ENCODE measurements around the gene WDR90.

Gene WDR90

DNA sequence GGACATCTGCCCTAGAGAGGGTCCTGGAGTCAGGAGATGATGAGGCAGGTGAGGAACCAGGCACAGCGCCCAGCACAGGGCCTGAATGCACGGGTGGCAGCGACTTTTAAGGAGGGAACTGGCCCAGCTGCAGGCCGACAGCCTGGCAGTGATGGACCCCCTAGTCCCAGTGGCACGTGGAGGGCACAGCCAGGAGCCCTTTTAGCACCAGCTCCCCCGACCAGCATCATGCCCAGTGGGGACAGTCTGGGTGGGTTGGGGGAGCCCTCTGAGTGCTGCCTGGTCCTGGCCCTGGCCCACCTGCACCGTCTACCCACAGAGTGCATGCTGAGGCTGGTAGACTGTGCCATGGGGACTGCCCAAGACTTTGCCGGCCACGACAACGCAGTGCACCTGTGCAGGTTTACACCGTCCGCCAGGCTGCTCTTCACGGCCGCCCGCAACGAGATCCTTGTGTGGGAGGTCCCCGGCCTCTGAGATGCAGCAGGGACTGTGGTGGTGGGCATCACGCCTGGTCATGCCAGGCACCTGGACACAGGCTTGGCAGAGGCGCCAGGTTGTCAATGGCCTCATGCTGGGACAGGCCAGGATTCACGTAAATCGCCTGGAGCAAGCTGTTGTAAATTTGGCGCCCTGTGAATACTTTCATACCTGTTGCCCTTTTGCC lies 18.1 kb downstream of the WDR90 start:
- in situ Hi-C loops (cut with HindIII; ENCODE audit: low sequenced_read_pairs): no loop called here
- TF ChIP-seq CTCF (IDR thresholded peaks at IDR 0.05; ENCODE audit: low read depth, low read length, missing control alignments): no peak
- H3K4me3 ChIP-seq (ENCODE audit: low read depth, low read length): no peak overlapping the region
- DNase-seq (ENCODE audit: low read depth): no peak

DNA sequence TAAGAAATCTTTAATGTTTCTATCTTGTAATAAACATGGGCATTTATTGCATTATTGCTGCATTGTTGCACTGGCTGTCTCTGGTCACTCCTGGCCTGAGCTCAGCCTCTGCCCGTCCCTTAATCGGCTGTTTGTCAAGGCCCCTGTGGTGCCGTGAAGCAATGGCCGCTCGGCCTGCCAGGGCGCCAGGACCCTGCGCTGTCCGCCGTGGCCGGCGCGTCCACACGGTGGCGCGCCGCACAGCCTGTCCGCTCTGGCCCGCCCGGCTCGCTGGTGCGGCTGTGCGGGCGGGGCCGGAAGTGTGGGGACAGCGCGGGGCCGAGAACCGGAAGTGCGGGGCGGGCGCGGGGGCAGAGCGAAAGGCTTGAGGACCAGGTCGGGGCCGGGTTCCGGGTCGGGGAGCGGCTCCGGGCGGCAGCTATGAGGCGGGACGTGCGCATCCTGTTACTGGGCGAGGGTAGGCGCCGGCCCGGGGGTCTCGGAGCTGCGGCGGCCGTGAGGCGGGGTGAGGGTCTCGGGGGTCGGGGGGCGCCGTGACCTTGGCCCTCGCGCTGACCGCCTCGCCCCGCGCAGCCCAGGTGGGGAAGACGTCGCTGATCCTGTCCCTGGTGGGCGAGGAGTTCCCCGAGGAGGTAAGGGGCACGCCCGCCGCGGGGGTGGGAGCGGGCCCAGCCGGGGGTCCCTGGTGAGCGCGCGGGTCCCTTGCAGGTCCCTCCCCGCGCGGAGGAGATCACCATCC lies 18.8 kb downstream of the WDR90 start, which contains the start of gene RHOT2:
Gene RHOT2 (plus strand): TSS at position 353 of the 739 bp plus-strand sequence. CDS start 68 bp downstream, at position 421.
- TF ChIP-seq CTCF (IDR thresholded peaks at IDR 0.05; ENCODE audit: low read depth, low read length, missing control alignments): peak; percentile 65
- peak within 1 kb of the TSS; percentile 94 for H3K4me3 ChIP-seq (ENCODE audit: low read depth, low read length)
- DNase-seq (ENCODE audit: low read depth): peak; percentile 68
- in situ Hi-C loops (cut with HindIII; ENCODE audit: low sequenced_read_pairs): no loop called here

- no peak for DNase-seq (ENCODE audit: low read depth)
- peak overlapping the region; percentile 94 for H3K4me3 ChIP-seq (ENCODE audit: low read depth, low read length)
- no peak for TF ChIP-seq CTCF (IDR thresholded peaks at IDR 0.05; ENCODE audit: low read depth, low read length, missing control alignments)
- in situ Hi-C loops (cut with HindIII; ENCODE audit: low sequenced_read_pairs): no loop called here
These were observed 19.5 kb downstream of the WDR90 start for GRCh38 chr16:668519-669171.

GRCh38 chr16:669666-670065 lies 20.5 kb downstream of the WDR90 start:
- DNase-seq (ENCODE audit: low read depth): no peak
- TF ChIP-seq CTCF (IDR thresholded peaks at IDR 0.05; ENCODE audit: low read depth, low read length, missing control alignments): no peak
- in situ Hi-C loops (cut with HindIII; ENCODE audit: low sequenced_read_pairs): no loop called here

GRCh38 chr16:670485-671352 lies 21.6 kb downstream of the WDR90 start:
- no peak for TF ChIP-seq CTCF (IDR thresholded peaks at IDR 0.05; ENCODE audit: low read depth, low read length, missing control alignments)
- H3K4me3 ChIP-seq (ENCODE audit: low read depth, low read length): no peak overlapping the region
- in situ Hi-C loops (cut with HindIII; ENCODE audit: low sequenced_read_pairs): no loop called here
- DNase-seq (ENCODE audit: low read depth): no peak

More at GRCh38 chr16:669666-670065, 20.5 kb downstream of the WDR90 start:
- no peak overlapping the region for H3K4me3 ChIP-seq (ENCODE audit: low read depth, low read length)

All from astrocyte of the cerebellum (primary cell).